SK-N-MC (cell line): ENCODE measurements around the gene TTC31.

ENCODE experiments used
- EZH2 ChIP-seq: fragments of 200-600 bp; sonication (generic); IDR thresholded peaks from one replicate; pipeline ENCODE4 v1.6.1; 2017; ENCODE audit warnings: antibody characterized with exemption
- POLR2AphosphoS5 ChIP-seq: IDR thresholded peaks from 2 replicates; pipeline ENCODE4 v1.6.1; 2012; ENCODE audit warnings: mild to moderate bottlenecking, low read depth, low read length, borderline replicate concordance

DNA sequence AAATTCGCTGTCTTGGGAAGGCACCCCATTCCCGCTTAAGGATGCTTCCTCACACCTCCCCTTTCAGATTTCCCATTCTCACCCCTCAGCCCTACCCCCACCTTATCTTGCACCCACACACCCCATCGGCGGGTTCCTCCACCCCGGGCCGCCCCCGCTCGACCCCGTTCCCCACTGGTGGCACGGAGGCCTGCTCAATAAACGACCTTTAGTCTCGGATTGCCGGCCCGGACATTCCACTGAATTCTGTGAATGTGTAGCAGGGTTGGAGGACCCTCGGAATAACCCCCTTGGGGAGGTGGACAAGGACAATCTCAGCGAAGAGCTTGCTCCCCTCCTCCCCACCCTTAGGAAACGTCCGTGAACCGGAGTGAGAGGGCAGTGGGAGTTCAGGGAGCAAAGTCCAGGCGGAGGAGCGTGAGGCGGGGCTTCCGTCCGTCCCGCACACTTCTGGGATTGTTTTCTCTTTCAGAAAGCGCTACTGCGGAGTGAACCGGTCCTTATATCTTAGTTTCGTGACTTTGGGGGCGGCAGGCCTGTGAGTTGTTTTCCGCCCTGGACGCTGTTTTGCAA lies 19.4 kb downstream of the TTC31 start:
- no peak for TF ChIP-seq POLR2AphosphoS5
- TF ChIP-seq EZH2, result no peak
